HCT116 (cell line): ENCODE results near the gene ANO9. TPM values are rescaled to one million over a fixed set of nuclear protein-coding genes. Genes with fewer than 3 reads are reported as not detected.

Source experiments
- ATAC-seq: fragments of 200-7000 bp; cut with Tn5 transposase; 2 replicates; pipeline ENCODE4 v1.9.1; 2020; ENCODE audit warnings: mild to moderate bottlenecking, moderate library complexity
- BruUV-seq: library from RNA; stranded (reverse); fragments of 400-500 nt; replicated peaks from 2 replicates; lab custom pipeline; 2021; lab: Mats Ljungman, UMichigan
- CTCF ChIA-PET: fragments of 300-600 bp; sonication (Branson Sonifier 250); formaldehyde crosslinking; loops from one replicate; lab custom pipeline; 2021; ENCODE audit warnings: antibody characterized with exemption; lab: Charles Lee
- POLR2A ChIA-PET: fragments of 300-600, 350-600 bp; sonication (Branson Sonifier 250); formaldehyde crosslinking; loops from one replicate; lab custom pipeline; 2021; ENCODE audit warnings: antibody characterized with exemption; lab: Charles Lee
- RAD21 ChIA-PET, 2 experiments: fragments of 300-600 bp; sonication (Branson Sonifier 250); formaldehyde crosslinking; loops; one replicate each; lab custom pipeline; 2023; ENCODE audit warnings: low total read pairs in 2 of 2; ENCODE audit not compliant: uncharacterized antibody in 2 of 2, unreplicated experiment in 2 of 2, low non-redundant PET in 1 of 2; lab: Charles Lee
- DNase-seq: peaks from one replicate; pipeline ENCODE4 v3.0.0-alpha.2; 2010; ENCODE audit warnings: low read depth, low spot score
- H2AFZ ChIP-seq: fragments of 200-600 bp; shearing (Covaris generic), sonication (generic); 2 replicates; pipeline ENCODE4 v1.6.1; 2017; ENCODE audit warnings: low read depth, mixed run types, mixed read lengths, antibody characterized with exemption, low read length; ENCODE audit not compliant: poor library complexity, severe bottlenecking
- H3K27ac ChIP-seq: 2 replicates; pipeline ENCODE4 v1.5.1; 2012; ENCODE audit warnings: low read depth, low read length
- H3K27me3 ChIP-seq: fragments of 200-600 bp; sonication (generic); 2 replicates; pipeline ENCODE4 v1.6.1; 2016; ENCODE audit warnings: mixed run types, low read length, mixed read lengths; ENCODE audit not compliant: insufficient read depth
- H3K36me3 ChIP-seq, 2 experiments: fragments of 200-500 bp in 1 of 2; fragments of 200-600 bp in 1 of 2; sonication (Bioruptor generic) in 1 of 2; sonication (generic) in 1 of 2; 2 replicates each; pipeline versions ENCODE4 v1.5.1 to v1.6.1; 2014 to 2016; ENCODE audit warnings: low read length in 2 of 2, inconsistent platforms in 1 of 2, mixed read lengths in 1 of 2, mixed run types in 1 of 2; ENCODE audit not compliant: insufficient read depth in 2 of 2, control insufficient read depth in 1 of 2
- H3K4me1 ChIP-seq, 2 experiments: fragments of 200-600 bp in 1 of 2; sonication (generic) in 1 of 2; 2 replicates each; pipeline versions ENCODE4 v1.5.1 to v1.6.1; 2012 to 2017; ENCODE audit warnings: low read length in 2 of 2, inconsistent platforms in 1 of 2, mild to moderate bottlenecking in 1 of 2, mixed read lengths in 1 of 2, mixed run types in 1 of 2, moderate library complexity in 1 of 2; ENCODE audit not compliant: insufficient read depth in 2 of 2, control insufficient read depth in 1 of 2
- H3K4me2 ChIP-seq: fragments of 200-600 bp; sonication (generic); 2 replicates; pipeline ENCODE4 v1.6.1; 2017; ENCODE audit warnings: mixed run types, low read length, mixed read lengths
- H3K4me3 ChIP-seq, 2 experiments: fragments of 200-600 bp in 1 of 2; sonication (generic) in 1 of 2; replicated peaks in 1 of 2; 2 replicates each; pipeline ENCODE4 v1.5.1; 2011 to 2016; ENCODE audit warnings: low read length in 2 of 2, control low read depth in 1 of 2, low read depth in 1 of 2, mild to moderate bottlenecking in 1 of 2, mixed read lengths in 1 of 2, mixed run types in 1 of 2
- H3K79me2 ChIP-seq: fragments of 200-600 bp; sonication (generic); 2 replicates; pipeline ENCODE4 v1.6.1; 2017; ENCODE audit warnings: mild to moderate bottlenecking, mixed run types, low read length, moderate library complexity, mixed read lengths; ENCODE audit not compliant: insufficient read depth
- H3K9ac ChIP-seq: fragments of 200-600 bp; sonication (generic); 2 replicates; pipeline ENCODE4 v1.6.1; 2016; ENCODE audit warnings: low read length, mixed read lengths
- H3K9me2 ChIP-seq: fragments of 200-600 bp; sonication (generic), shearing (Covaris generic); 2 replicates; pipeline ENCODE4 v1.6.1; 2017; ENCODE audit warnings: mixed run types, mild to moderate bottlenecking, moderate library complexity; ENCODE audit not compliant: insufficient read depth
- H3K9me3 ChIP-seq, 2 experiments: fragments of 200-500 bp in 1 of 2; fragments of 200-600 bp in 1 of 2; sonication (Bioruptor generic) in 1 of 2; sonication (generic) in 1 of 2; 2 replicates each; pipeline ENCODE4 v1.6.1; 2014 to 2017; ENCODE audit warnings: low read length in 2 of 2, mixed read lengths in 2 of 2, inconsistent platforms in 1 of 2, low read depth in 1 of 2, mild to moderate bottlenecking in 1 of 2, mixed run types in 1 of 2, moderate library complexity in 1 of 2; ENCODE audit not compliant: control insufficient read depth in 1 of 2, insufficient read depth in 1 of 2
- H4K20me1 ChIP-seq: fragments of 200-600 bp; sonication (generic), shearing (Covaris generic); 2 replicates; pipeline ENCODE4 v1.6.1; 2017; ENCODE audit warnings: mixed run types, mild to moderate bottlenecking, moderate library complexity; ENCODE audit not compliant: insufficient read depth
- CBX3 ChIP-seq: IDR thresholded peaks from 2 replicates; pipeline ENCODE4 v1.6.1; 2012; ENCODE audit warnings: low read depth
- CEBPB ChIP-seq: IDR thresholded peaks from 2 replicates; pipeline ENCODE4 v1.6.1; 2012; ENCODE audit warnings: low read depth
- EGR1 ChIP-seq: IDR thresholded peaks from 2 replicates; pipeline ENCODE4 v1.6.1; 2012; ENCODE audit warnings: low read depth
- FOSL1 ChIP-seq: IDR thresholded peaks from 2 replicates; pipeline ENCODE4 v1.6.1; 2012; ENCODE audit warnings: low read depth
- POLR2A ChIP-seq: IDR thresholded peaks from 2 replicates; pipeline ENCODE4 v1.7.0; 2011; ENCODE audit warnings: borderline replicate concordance; ENCODE audit not compliant: insufficient read depth, insufficient read length; ENCODE audit errors: extremely low read depth
- POLR2AphosphoS5 ChIP-seq: IDR thresholded peaks from 2 replicates; pipeline ENCODE4 v1.6.1; 2011; ENCODE audit warnings: mild to moderate bottlenecking, low read depth, low read length, moderate library complexity
- RAD21 ChIP-seq: IDR thresholded peaks from 2 replicates; pipeline ENCODE4 v1.6.1; 2012; ENCODE audit warnings: low read depth, mild to moderate bottlenecking
- SP1 ChIP-seq: IDR thresholded peaks from 2 replicates; pipeline ENCODE4 v1.6.1; 2012; ENCODE audit warnings: low read depth
- SRF ChIP-seq: IDR thresholded peaks from 2 replicates; pipeline ENCODE4 v1.6.1; 2012; ENCODE audit warnings: low read depth
- ZFX ChIP-seq: fragments of 450-650 bp; IDR thresholded peaks from 2 replicates; pipeline ENCODE4 v1.6.1; 2017
- ZNF274 ChIP-seq: fragments of 200-500 bp; sonication (Bioruptor generic); IDR thresholded peaks from 2 replicates; pipeline ENCODE4 v1.6.1; 2014; ENCODE audit warnings: mild to moderate bottlenecking, low read depth, low read length, inconsistent platforms
- intact Hi-C: fragments of 100-400 bp; cut with micrococcal nuclease; formaldehyde crosslinking; loops from 2 replicates; pipeline ENCODE4 v1.10.0; 2022
- total RNA-seq: library from RNA; stranded (reverse); gene quantifications from one replicate; pipeline ENCODE4 v1.2.1, GENCODE V29; 2021; ENCODE audit not compliant: unreplicated experiment
- TF ChIP-seq, protein P1 (sequence below): IDR thresholded peaks from 2 replicates; pipeline ENCODE4 v1.6.1; 2012; ENCODE audit warnings: low read depth
- TF ChIP-seq, protein P2 (sequence below): IDR thresholded peaks from 2 replicates; pipeline ENCODE4 v1.6.1; 2012
- TF ChIP-seq, protein P3 (sequence below), 3 experiments: fragments of 200-600 bp in 1 of 3; sonication (generic) in 1 of 3; IDR thresholded peaks in 2 of 3; conservative IDR thresholded peaks in 1 of 3; 2 replicates each; pipeline ENCODE4 v1.5.1; 2012 to 2017; ENCODE audit warnings: low read depth in 2 of 3, low read length in 2 of 3, antibody characterized with exemption in 1 of 3, borderline replicate concordance in 1 of 3, control low read depth in 1 of 3, mild to moderate bottlenecking in 1 of 3, mixed read lengths in 1 of 3, mixed run types in 1 of 3, moderate library complexity in 1 of 3; ENCODE audit not compliant: insufficient read depth in 1 of 3

The ANO9 gene
- total RNA-seq, 1 experiment from 2014 or later: 70.3 TPM

DNA sequence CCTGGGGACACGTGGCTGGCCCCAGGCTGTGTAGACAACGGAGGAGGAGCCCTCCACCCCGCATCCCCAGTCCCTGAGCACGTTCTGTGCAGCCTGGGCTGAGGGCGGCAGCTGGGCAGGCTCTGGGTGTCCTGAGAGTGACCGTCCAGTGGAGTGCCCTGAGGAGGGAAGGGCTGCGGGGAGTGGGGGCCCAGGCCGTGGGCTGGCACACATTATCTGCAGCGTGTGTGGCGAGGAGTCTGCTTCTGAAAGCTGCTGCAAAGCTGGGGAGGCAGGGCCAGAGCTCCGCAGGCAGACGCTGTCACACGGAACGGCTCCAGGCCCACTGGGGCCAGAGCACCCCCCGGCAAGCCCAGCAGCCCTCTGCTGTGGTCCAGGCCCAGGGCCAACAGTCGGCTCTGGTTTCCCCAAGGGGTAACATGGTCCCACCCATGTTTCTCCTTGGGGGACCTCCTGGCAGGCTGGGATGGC lies 835 bp upstream of the ANO9 start:
- TF ChIP-seq ZFX: no peak
- TF ChIP-seq, protein P1, sequence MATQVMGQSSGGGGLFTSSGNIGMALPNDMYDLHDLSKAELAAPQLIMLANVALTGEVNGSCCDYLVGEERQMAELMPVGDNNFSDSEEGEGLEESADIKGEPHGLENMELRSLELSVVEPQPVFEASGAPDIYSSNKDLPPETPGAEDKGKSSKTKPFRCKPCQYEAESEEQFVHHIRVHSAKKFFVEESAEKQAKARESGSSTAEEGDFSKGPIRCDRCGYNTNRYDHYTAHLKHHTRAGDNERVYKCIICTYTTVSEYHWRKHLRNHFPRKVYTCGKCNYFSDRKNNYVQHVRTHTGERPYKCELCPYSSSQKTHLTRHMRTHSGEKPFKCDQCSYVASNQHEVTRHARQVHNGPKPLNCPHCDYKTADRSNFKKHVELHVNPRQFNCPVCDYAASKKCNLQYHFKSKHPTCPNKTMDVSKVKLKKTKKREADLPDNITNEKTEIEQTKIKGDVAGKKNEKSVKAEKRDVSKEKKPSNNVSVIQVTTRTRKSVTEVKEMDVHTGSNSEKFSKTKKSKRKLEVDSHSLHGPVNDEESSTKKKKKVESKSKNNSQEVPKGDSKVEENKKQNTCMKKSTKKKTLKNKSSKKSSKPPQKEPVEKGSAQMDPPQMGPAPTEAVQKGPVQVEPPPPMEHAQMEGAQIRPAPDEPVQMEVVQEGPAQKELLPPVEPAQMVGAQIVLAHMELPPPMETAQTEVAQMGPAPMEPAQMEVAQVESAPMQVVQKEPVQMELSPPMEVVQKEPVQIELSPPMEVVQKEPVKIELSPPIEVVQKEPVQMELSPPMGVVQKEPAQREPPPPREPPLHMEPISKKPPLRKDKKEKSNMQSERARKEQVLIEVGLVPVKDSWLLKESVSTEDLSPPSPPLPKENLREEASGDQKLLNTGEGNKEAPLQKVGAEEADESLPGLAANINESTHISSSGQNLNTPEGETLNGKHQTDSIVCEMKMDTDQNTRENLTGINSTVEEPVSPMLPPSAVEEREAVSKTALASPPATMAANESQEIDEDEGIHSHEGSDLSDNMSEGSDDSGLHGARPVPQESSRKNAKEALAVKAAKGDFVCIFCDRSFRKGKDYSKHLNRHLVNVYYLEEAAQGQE: no peak
- no peak for TF ChIP-seq EGR1
- no peak for TF ChIP-seq CEBPB
- TF ChIP-seq, protein P2, sequence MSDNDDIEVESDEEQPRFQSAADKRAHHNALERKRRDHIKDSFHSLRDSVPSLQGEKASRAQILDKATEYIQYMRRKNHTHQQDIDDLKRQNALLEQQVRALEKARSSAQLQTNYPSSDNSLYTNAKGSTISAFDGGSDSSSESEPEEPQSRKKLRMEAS: no peak
- TF ChIP-seq POLR2AphosphoS5: no peak
- TF ChIP-seq SRF: no peak
- TF ChIP-seq POLR2A: no peak
- no peak for TF ChIP-seq FOSL1
- TF ChIP-seq SP1: no peak
- no peak for TF ChIP-seq RAD21
- no peak for TF ChIP-seq CBX3
- no peak for TF ChIP-seq ZNF274
- TF ChIP-seq, protein P3, sequence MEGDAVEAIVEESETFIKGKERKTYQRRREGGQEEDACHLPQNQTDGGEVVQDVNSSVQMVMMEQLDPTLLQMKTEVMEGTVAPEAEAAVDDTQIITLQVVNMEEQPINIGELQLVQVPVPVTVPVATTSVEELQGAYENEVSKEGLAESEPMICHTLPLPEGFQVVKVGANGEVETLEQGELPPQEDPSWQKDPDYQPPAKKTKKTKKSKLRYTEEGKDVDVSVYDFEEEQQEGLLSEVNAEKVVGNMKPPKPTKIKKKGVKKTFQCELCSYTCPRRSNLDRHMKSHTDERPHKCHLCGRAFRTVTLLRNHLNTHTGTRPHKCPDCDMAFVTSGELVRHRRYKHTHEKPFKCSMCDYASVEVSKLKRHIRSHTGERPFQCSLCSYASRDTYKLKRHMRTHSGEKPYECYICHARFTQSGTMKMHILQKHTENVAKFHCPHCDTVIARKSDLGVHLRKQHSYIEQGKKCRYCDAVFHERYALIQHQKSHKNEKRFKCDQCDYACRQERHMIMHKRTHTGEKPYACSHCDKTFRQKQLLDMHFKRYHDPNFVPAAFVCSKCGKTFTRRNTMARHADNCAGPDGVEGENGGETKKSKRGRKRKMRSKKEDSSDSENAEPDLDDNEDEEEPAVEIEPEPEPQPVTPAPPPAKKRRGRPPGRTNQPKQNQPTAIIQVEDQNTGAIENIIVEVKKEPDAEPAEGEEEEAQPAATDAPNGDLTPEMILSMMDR (IDR thresholded peaks at IDR 0.05 in 2 of 3, conservative IDR thresholded peaks at IDR 0.05 in 1 of 3; ENCODE audit: borderline replicate concordance in 1 of 3, insufficient read depth in 1 of 3, low read depth in 2 of 3, low read length in 2 of 3): no peak
- Histone ChIP-seq H2AFZ (no peak overlapping the region), H3K9ac (no peak overlapping the region), H3K36me3 (no peaks in the 10 kb centered on the region), H4K20me1 (no peaks in the 10 kb centered on the region), H3K27ac (no peak overlapping the region; the same call in 1 of the 2 replicates), H3K4me1 (peaks cover 14 to 32% of the 10 kb centered on the region in 2 experiments), H3K4me2 (no peak overlapping the region), H3K9me2 (no peaks in the 10 kb centered on the region), H3K27me3 (no peaks in the 10 kb centered on the region), H3K9me3 (no peaks in the 10 kb centered on the region), H3K79me2 (peaks cover 14% of the 10 kb centered on the region; the same call in 1 of the 2 replicates), H3K4me3 (no peak overlapping the region)
- ChIA-PET CTCF (no interaction called here), RAD21 (no interaction called here), POLR2A (no interaction called here)
- no peak for DNase-seq
- no TSS peak for BruUV-seq
- ATAC-seq: no peak
- intact Hi-C loops: no loop called here
